NOMO-1 (cell line): ENCODE results near the gene IDH1.
"Not testable (repeated sequence)": the region's sequence is repeated elsewhere in the genome, so short reads cannot be mapped to it uniquely, and the experiment has no call there.

Experiments
- DNase-seq, 2 experiments: peaks; one replicate each; lab custom pipeline; 2025; ENCODE audit not compliant: unreplicated experiment in 2 of 2; lab: John Stamatoyannopoulos, UW

The IDH1 gene

DNA sequence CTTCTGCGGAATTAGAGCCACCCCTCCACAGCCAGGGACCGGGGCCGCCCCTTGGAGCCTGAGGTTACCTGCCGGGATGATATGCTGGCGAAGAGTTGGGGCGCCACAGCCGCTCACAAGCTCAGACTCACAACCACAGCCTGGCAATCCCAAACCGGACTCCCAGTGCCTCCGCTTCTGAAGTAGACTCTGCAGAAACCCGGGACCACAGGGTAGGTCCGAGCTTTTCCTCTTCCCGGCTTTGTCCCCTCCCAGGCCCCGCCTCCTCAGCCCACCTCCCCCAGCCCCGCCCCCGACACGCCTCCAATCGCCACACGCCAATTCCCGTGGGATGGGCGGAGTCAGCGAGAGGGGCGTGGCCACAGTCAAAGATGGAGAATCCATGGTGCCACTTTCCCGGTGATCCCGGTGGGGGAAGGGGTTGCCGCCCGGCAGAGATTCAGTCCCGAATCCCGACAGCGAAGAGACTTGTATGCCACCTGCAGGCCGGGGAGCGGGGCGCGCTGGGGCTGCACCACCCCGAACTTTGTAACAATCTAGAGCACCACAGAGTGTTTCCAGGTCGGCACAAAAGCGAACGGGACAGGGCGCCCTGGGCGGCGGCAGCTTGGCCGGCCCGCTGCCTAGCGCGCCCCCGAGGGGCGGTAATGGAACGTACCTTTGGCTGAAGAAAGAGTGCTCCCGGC is at the start of gene IDH1:
IDH1 (minus strand) TSS at position 201 of the 686 bp plus-strand sequence. CDS start 3,520 bp downstream, outside the sequence.
- DNase-seq = peak; percentile 81 to 91

- no peak for DNase-seq
These were observed 49.3 kb upstream of the IDH1 start for GRCh38 chr2:208304157-208304556.

GRCh38 chr2:208300847-208301618 is 46.2 kb upstream of the IDH1 start:
- DNase-seq = no peak

DNA sequence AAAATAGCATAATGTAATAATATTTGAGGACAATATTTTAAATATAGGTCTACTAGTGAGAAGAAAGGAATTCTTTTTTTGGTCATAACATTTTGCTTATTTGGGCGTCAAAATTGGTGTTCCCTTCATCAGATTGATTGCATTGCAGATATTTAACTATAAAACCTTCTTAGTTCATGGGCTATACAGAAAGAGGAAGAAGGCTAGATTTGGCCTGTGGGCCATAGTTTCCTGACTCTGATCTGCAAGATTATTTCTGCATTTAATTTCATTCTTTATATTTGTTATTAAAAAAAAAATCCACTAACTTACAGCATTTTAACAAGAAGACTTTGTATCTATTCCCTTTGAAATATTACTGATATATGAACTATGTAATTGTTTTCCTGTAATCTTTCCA is 43.1 kb upstream of the IDH1 start:
- DNase-seq = peak in 1 of 2 experiments; percentile 16

DNA sequence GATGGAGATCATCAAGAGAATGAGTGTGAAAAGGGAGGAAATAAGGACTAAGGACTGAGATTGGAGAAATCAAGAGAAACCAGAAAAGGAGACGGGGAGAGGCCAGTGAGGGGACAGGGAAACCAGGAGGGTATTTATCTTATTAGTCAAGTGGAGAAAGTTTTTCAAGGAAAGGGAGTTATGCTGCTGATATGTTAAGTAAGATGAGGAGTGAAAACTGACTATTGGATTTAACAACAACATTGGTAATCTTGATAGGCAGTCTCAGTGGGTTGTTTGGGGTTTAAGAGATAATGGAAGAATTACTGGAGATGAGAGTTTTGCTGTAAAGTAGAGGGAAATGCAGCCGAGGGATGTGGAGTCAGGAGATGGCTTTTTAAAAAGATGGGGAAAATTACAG is 41.7 kb upstream of the IDH1 start:
- no peak for DNase-seq

DNA sequence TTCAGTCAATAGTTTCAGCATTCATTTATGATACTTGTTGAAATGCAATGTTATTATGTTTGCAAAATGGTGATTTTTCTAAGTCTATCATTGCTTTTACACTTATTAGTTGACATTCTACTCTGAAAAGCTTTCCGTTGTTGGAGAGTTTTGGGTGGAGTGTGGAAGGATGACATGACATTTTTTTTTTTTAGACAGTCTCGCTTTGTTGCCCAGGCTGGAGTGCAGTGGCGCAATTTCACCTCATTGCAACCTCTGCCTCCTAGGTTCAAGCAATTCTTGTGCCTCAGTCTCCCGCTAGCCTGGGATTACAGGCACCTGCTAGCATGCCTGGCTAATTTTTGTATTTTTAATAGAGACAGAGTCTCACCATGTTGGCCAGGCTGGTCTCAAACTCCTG is 41.0 kb upstream of the IDH1 start:
- no peak for DNase-seq

GRCh38 chr2:208294482-208295024 is 39.7 kb upstream of the IDH1 start:
- no peak for DNase-seq

GRCh38 chr2:208285853-208286252 is 31.0 kb upstream of the IDH1 start:
- no peak for DNase-seq

- DNase-seq = peak in 1 of 2 experiments; percentile 4
These were observed 26.1 kb upstream of the IDH1 start for GRCh38 chr2:208280933-208281332.

DNA sequence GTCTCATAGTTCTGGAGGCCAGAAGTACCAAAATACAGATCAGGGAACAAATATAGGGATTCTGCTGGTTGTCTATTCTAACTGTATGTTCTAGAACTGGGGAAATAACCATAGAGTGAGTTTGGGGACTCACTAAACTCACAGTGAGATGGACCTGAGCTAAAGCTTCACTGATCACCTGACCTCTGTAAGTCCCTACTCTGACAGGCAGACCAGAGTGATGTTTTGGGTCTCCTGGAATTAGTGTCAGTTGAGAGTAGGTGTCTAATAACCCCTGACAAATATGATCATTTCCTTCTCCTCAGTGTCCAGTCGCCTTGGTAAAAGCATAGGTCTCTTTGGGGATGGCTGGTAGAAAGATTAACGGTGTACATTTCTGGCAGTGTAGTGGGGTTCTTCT is 25.4 kb upstream of the IDH1 start:
- no peak for DNase-seq

GRCh38 chr2:208279236-208279635 is 24.4 kb upstream of the IDH1 start:
- no peak for DNase-seq

DNA sequence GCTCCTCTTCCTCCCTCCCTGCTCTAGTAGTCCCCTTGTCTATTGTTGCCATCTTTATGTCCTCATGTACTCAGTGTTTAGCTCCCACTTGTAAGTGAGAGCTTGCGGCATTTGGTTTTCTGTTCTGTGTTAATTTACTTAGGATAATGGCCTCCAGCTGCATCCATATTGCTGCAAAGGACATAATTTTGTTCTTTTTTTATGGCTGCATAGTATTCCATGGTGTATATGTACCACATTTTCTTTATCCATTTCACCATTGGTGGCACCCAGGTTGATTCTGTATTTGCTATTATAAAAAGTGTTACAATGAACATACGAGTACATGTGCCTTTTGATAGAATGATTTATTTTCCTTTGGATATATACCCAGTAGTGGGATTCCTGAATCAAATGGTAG is 23.7 kb upstream of the IDH1 start:
- no peak for DNase-seq

DNA sequence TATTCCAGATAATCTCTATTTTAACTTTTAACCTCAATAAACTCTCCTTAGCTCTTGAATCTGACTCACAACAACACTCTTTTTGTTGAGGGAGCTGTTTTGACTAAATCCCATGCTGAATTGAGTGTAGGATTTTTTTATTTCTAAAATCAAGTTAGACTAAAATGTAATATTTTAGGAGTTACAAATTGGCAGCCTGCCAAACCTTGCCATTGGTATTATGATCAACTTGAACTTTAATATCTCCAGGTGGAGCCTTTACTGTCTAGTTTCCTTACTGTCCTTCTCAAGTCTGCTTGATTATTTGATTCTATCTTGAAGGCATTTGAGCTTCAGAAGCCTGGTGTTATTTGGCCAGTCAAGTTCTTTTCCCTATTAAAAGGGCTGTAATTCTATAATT is 19.9 kb upstream of the IDH1 start:
- no peak for DNase-seq

DNA sequence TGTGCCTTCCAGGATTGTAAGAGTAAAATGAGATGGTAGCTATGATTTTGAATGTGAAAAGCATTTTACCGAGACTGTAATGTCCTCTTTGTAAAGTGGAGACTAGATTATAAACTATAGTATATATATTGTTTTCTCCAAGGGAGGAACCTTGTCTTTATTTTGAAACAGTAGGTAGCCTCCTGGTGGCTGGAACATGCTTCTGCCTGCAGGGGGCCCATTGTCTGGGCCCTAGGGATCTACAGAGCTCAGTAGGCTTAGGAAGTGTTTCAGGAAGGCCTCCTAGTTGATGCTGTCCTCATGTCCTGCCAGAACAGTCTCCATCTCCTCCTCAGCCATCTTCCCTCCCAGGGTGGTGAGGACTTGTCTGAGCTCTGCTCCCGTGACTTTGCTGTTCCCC is 14.2 kb upstream of the IDH1 start:
- peak in 1 of 2 experiments; percentile 4 for DNase-seq

DNA sequence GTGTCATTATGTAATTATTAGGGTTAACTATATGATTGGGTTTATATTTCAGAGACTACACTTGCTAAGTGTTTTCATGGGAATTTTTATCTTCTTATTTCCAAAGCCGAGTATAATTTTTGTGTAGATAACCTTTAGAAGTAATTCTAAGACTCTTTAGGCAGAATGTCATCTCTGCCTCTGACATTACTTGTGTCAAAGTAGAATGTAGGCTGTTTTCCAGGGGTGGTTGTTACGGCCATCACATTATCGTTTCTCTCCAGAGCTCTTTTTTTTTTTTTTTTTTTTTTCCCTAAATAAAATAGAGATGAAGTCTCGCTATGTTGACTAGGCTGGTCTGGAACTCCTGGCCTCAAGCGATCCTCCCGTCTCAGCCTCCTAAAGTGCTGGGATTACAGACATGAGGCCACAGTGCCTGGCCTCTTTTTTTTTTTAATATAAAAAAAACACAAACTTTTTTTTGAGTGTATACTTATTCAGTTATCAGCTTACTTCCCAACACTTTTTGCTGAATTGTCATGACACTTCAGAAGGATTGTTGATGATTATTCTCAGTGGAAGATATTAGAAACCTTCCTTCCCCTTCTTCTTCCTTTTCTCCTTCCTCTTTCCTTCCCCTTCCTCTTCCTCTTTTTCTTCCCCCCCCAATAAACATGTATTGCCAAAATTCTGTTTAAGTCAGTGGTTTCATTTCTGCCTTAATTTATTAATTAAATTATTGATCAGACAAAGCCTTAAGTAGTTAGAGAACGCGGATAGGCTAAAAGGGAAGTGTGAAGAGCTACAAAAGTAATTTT is 13.5 kb upstream of the IDH1 start:
- peak in 1 of 2 experiments; percentile 11 for DNase-seq

DNA sequence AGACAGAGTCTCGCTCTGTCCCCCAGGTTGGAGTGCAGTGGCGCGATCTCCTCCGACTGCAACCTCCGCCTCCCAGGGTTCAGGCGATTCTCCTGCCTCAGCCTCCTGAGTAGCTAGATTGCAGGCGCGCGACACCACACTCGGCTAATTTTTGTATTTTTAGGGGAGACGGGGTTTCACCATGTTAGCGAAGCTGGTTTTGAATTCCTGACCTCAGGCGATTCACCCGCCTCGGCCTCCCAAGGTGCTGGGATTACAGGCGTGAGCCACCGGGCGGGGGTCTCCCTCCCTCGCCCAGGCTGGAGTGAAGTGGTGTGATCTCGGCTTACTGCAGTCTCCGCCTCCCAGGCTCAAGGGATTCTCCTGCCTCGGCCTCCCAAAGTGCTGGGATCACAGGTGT is 12.7 kb upstream of the IDH1 start:
- not testable (repeated sequence) for DNase-seq

- no peak for DNase-seq
These were observed 12.1 kb upstream of the IDH1 start for GRCh38 chr2:208266936-208267335.

DNA sequence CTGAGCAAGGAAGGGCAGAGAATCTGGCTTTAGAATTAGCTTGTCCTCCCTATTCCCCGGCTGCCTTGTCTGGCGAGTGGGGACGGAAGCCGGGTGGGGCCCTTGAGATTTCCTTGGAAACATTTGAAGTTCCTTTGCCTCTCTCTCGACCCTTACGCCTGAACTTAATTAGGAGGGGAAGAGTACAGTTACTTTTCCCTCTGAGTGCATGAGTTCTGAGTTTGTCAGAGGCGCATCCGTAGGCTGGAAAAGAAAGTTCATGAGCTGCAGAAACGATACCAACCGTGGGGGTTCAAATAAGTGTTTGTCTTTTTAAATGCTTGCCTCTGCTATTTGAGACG is 11.7 kb upstream of the IDH1 start:
- peak in 1 of 2 experiments; percentile 43 for DNase-seq

DNA sequence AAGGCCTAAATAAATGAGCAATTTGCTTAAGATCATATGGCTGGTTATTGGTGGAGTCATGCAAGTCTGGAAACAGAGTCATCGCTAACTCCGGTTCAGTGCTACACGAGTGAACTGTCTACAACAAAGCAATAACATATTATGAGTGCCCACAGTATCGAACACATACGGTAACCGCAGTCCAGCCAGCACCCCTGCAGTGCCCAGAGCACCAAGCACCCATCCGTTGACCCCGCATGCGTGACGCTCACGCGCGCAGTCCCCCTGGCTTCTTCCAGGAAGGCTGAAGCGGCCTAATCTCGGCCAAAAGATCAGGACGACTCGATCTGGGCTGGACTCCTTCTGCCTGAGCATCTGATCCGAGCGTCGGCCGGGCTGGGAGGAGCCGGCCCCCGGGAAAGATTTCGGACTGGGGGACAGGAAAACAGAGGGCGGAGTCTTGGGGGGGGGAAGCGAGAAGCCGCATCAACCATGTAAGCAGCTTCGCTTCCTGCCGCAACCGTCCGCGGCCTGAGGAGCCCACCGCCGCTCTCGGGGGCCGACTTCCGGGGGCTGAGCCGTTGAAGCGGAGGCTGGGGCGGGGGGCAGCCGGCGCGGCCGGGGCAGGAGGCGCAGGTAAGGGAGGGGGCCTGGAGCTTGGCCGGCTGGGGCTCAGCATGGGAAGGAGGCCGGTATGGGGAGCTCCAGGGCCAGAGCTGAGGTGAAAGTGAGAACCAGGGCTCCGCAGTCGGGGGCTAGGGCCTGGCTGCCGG is 11.1 kb upstream of the IDH1 start, which contains the start of gene PIKFYVE:
PIKFYVE (plus strand) TSS at position 455 of the 752 bp plus-strand sequence. CDS start 5,265 bp downstream, outside the sequence.
- peak; percentile 96 to 97 for DNase-seq

DNA sequence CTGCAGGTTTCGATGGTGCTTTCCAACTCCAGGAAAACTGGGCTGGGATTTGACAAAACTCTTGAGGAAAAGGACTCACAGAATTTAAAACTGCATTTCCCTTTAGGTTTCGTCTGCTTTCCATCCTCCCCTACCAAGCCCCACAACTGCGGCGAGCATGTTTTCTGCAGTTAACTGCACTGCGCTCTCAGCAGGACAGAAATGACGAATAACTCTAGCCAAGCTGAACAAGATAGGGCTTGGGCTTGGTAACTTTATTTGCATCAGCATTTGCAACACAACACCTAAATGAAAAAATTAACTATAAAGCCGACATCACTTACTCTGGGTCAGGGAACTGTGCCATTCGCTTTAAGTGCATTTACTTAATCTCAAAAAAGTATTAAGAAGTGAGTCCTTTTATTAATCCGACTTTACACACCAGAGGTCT is 10.5 kb upstream of the IDH1 start:
- DNase-seq = peak in 1 of 2 experiments; percentile 53
